GM19452 (cell line): Measurements from ENCODE around the gene FTHL17.
A peak's percentile ranks its signal among the peaks of the same experiment; 100 is the strongest.

Source experiments
- ATAC-seq: cut with Tn5 transposase; IDR thresholded peaks from one replicate; pipeline ENCODE4 v1.9.1; 2021; ENCODE audit not compliant: unreplicated experiment

Gene FTHL17

GRCh38 chrX:31039327-31039711 is 32.5 kb downstream of the FTHL17 start:
- ATAC-seq, result no peak

GRCh38 chrX:31038575-31039326 is 33.1 kb downstream of the FTHL17 start:
- peak; percentile 61 for ATAC-seq

- ATAC-seq, result peak; percentile 72
Measured at GRCh38 chrX:31036895-31037294, 34.9 kb downstream of the FTHL17 start.

- no peak for ATAC-seq
Measured at GRCh38 chrX:31027351-31027750, 44.5 kb downstream of the FTHL17 start.

GRCh38 chrX:31024866-31025265 is 47.0 kb downstream of the FTHL17 start:
- ATAC-seq, result no peak

- ATAC-seq, result no peak
Measured at GRCh38 chrX:31021537-31021936, 50.3 kb downstream of the FTHL17 start.
